Tibial nerve (tissue), 4 donors: Measurements from ENCODE around the gene GPR141. TPM values are rescaled to one million over a fixed set of nuclear protein-coding genes. Genes with fewer than 3 reads are reported as not detected.
A peak's percentile ranks its signal among the peaks of the same experiment; 100 is the strongest.

Experiments
- DNase-seq, 2 donors: peaks; one replicate each; pipeline ENCODE4 v3.0.0-alpha.2; 2019; ENCODE audit warnings: low spot score in 2 of 2
- H3K27ac ChIP-seq, 4 donors: fragments of 200-600 bp; sonication (generic) in 3 of 4; one replicate each; pipeline ENCODE4 v1.5.1; 2017 to 2019; ENCODE audit warnings: mild to moderate bottlenecking in 1 of 4
- H3K27me3 ChIP-seq, 2 donors: fragments of 200-600 bp; sonication (generic) in 1 of 2; one replicate each; pipeline versions ENCODE4 v1.5.1 to v1.6.0; 2017 to 2019
- H3K36me3 ChIP-seq, 3 donors: fragments of 200-600 bp; sonication (generic); one replicate each; pipeline ENCODE4 v1.5.1; 2018 to 2019
- H3K4me1 ChIP-seq, 4 donors: fragments of 200-600 bp; sonication (generic) in 3 of 4; one replicate each; pipeline ENCODE4 v1.5.1; 2017 to 2019
- H3K4me3 ChIP-seq, 4 donors: fragments of 200-600 bp; sonication (generic) in 3 of 4; one replicate each; pipeline ENCODE4 v1.5.1; 2017 to 2019; ENCODE audit warnings: mild to moderate bottlenecking in 1 of 4, moderate library complexity in 1 of 4
- H3K9me3 ChIP-seq, 4 donors: fragments of 200-600 bp; sonication (generic) in 3 of 4; one replicate each; pipeline ENCODE4 v1.5.1; 2017 to 2019
- EP300 ChIP-seq, 2 donors: sonication (generic); formaldehyde crosslinking; IDR thresholded peaks; one replicate each; pipeline ENCODE4 v1.6.1; 2017; ENCODE audit warnings: antibody characterized with exemption in 2 of 2, mild to moderate bottlenecking in 1 of 2
- POLR2A ChIP-seq, 2 donors: fragments of 450-650 bp; IDR thresholded peaks; one replicate each; pipeline ENCODE4 v1.6.1; 2017; ENCODE audit warnings: antibody characterized with exemption in 2 of 2, mild to moderate bottlenecking in 2 of 2, moderate library complexity in 2 of 2
- WGBS, 2 donors: methylation state at CpG; one replicate each; pipeline ENCODE4 v1.1.5; 2018; 5-methylcytosine and 5-hydroxymethylcytosine counted together
- total RNA-seq, 4 donors: library from RNA; depleted of rRNA; stranded (reverse); fragments of >200 nt; gene quantifications; one replicate each; pipeline ENCODE4 v1.1.0, GENCODE V29; 2016
- TF ChIP-seq, protein P1 (sequence below), 5 experiments: fragments of 200-600 bp in 3 of 5; fragments of 450-650 bp in 2 of 5; sonication (generic) in 3 of 5; IDR thresholded peaks; one replicate each; pipeline ENCODE4 v1.5.1; 2016 to 2019; ENCODE audit warnings: antibody characterized with exemption in 5 of 5, mild to moderate bottlenecking in 3 of 5, moderate library complexity in 2 of 5

GPR141 gene
- total RNA-seq, 4 donors from 2014 or later, result 0.84 to 3.1 TPM; not detected in 2

DNA sequence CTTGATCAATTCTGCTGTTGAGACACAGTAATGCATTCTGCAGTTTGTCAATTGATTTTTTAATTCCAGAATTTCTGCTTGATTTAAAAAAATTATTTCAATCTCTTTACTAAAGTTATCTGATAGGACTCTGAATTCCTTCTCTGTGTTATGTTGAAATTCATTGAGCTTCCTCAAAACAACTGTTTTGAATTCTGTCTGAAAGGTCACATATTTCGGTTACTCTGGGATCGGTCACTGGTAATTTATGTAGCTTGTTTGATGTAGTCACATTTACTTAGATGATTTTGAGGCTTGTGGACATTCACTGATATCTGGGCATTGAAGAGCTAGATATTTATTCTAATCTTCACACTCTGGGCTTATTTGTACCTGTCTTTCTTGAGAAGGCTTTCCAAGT is 97.6 kb downstream of the GPR141 start:
- Histone ChIP-seq H3K27ac (no peak overlapping the region), H3K9me3 (peaks cover 0 to 19% (median 3%) of the 10 kb centered on the region in 4 donors), H3K27me3 (no peaks in the 10 kb centered on the region), H3K36me3 (no peaks in the 10 kb centered on the region), H3K4me1 (no peaks in the 10 kb centered on the region), H3K4me3 (no peak overlapping the region)
- 42 to 48% methylated on average over 2 of the region's 2 CpGs for WGBS, 2 donors
- TF ChIP-seq EP300 (IDR thresholded peaks at IDR 0.05), result no peak
- TF ChIP-seq POLR2A (IDR thresholded peaks at IDR 0.05), result no peak
- TF ChIP-seq, protein P1, sequence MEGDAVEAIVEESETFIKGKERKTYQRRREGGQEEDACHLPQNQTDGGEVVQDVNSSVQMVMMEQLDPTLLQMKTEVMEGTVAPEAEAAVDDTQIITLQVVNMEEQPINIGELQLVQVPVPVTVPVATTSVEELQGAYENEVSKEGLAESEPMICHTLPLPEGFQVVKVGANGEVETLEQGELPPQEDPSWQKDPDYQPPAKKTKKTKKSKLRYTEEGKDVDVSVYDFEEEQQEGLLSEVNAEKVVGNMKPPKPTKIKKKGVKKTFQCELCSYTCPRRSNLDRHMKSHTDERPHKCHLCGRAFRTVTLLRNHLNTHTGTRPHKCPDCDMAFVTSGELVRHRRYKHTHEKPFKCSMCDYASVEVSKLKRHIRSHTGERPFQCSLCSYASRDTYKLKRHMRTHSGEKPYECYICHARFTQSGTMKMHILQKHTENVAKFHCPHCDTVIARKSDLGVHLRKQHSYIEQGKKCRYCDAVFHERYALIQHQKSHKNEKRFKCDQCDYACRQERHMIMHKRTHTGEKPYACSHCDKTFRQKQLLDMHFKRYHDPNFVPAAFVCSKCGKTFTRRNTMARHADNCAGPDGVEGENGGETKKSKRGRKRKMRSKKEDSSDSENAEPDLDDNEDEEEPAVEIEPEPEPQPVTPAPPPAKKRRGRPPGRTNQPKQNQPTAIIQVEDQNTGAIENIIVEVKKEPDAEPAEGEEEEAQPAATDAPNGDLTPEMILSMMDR (IDR thresholded peaks at IDR 0.05), result no peak
- no peak for DNase-seq

DNA sequence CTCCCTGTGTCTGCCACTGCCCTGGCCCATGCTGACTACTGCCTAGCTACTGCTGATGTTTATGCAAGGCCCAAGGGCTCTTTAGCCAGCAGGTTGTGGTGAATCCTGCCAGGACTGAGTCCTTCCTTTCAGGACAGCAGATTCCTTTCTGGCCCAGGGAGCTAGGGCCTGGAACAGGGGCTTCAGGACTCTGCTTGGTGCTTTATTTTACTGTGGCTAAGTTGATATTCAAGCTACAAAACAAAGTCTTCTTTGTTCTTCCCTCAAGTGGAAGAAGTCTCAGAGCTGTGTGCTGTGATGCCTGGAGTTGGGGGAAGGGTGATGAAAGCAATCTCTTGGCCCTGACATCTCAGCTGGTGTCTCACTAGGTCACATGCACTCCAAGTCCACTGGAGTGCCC is 98.6 kb downstream of the GPR141 start:
- H3K9me3 ChIP-seq, result peaks cover 0 to 11% (median 3%) of the 10 kb centered on the region in 4 donors
- DNase-seq, result no peak
- H3K4me3 ChIP-seq, result no peak overlapping the region
- TF ChIP-seq, protein P1 (IDR thresholded peaks at IDR 0.05), result no peak
- TF ChIP-seq POLR2A (IDR thresholded peaks at IDR 0.05) (no peak), EP300 (IDR thresholded peaks at IDR 0.05) (no peak)
- no peaks in the 10 kb centered on the region for H3K27me3 ChIP-seq
- H3K36me3 ChIP-seq, result no peaks in the 10 kb centered on the region
- H3K27ac ChIP-seq, result no peak overlapping the region
- H3K4me1 ChIP-seq, result no peaks in the 10 kb centered on the region

DNA sequence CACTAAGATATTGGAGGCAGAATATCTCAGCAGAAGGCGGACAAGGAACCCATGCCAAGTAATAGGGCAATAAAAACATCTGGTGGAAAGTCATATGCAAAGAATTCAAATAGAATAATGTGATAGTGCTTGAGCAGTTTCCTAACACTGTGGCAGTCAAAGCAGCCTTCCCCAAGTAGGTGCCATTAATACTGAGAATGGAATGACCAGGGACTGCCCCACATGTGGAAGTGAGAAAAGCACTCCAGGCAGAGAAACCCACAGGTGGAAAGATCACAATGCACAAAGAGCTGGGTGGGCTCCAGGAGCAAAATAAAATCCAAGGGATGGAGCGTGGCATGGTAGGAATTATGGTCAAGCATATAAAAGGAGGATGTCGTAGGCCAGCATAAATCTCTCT is 100.4 kb downstream of the GPR141 start:
- no peaks in the 10 kb centered on the region for H3K27me3 ChIP-seq
- no peaks in the 10 kb centered on the region for H3K36me3 ChIP-seq
- H3K9me3 ChIP-seq, result no peaks in the 10 kb centered on the region
- H3K4me1 ChIP-seq, result no peaks in the 10 kb centered on the region
- TF ChIP-seq EP300 (IDR thresholded peaks at IDR 0.05) (no peak), POLR2A (IDR thresholded peaks at IDR 0.05) (no peak)
- TF ChIP-seq, protein P1 (IDR thresholded peaks at IDR 0.05), result no peak
- no peak overlapping the region for H3K27ac ChIP-seq
- H3K4me3 ChIP-seq, result no peak overlapping the region
- WGBS, 2 donors, result 74 to 85% methylated on average over 3 of the region's 3 CpGs
- no peak for DNase-seq

DNA sequence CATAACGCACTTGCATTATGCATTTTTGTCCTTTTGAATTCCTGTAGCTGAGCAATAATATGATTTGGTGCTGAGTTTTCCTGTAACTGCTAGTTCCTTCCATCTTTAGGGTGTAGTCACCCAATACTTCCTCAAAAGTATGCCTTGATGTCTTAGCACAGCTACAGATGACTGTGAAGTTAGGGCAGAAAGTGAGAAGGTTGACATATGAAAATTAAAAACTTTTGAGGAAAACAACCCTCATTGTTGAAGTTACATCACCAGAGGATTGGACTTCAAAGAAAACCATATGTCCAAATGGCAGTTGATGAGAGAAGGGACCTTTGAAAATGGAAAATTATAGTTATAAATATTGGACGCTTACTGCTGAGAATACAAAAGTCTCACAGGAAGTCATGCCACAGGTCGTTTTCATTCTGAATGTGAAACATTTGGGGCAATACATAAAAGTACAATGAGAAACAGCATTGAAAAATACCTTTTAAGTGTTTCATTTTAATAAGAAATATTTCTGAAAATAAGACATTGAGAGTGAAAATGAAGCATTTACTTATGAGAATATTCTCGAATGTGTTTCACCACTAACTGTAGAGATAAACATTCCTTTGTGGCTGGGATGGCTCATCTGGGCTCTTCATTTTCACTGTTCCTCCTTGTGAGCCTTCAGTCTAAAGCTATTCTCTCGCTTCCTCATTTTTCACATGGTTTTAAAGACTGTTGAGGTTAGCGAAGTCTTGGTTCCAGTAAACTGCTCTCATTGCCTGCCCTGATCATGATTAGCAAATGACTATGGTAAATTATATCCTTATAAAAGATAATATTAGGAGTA is 103.4 kb downstream of the GPR141 start:
- WGBS, 2 donors, result 63 to 64% methylated on average over 6 of the region's 6 CpGs

More for the DNA sequence above, 103.4 kb downstream of the GPR141 start:
- H3K4me3 ChIP-seq, result no peak overlapping the region
- no peaks in the 10 kb centered on the region for H3K36me3 ChIP-seq
- DNase-seq, result no peak
- no peak overlapping the region for H3K27ac ChIP-seq
- peak in 1 of 2 donors; percentile 32 for TF ChIP-seq EP300 (IDR thresholded peaks at IDR 0.05)
- TF ChIP-seq, protein P1 (IDR thresholded peaks at IDR 0.05), result no peak
- no peaks in the 10 kb centered on the region for H3K9me3 ChIP-seq
- no peaks in the 10 kb centered on the region for H3K4me1 ChIP-seq
- no peaks in the 10 kb centered on the region for H3K27me3 ChIP-seq

Other genes starting within 250 kb of the GPR141 start
- 100 to 1,000 TPM; 196 to 328 (median 268) TPM for gene ELMO1, start 234.9 kb upstream of the GPR141 start, total RNA-seq
- not detected for gene NME8, start 164.8 kb downstream of the GPR141 start, total RNA-seq
- gene SFRP4, start 233.1 kb downstream of the GPR141 start, total RNA-seq, result 100 to 1,000 TPM in 1 of 4 donors, 10 to 100 TPM in 3; 28.2 to 236 (median 52.6) TPM
- gene EPDR1, start 236.9 kb downstream of the GPR141 start, total RNA-seq, result 10 to 100 TPM; 43.5 to 45.7 (median 45.0) TPM